ENCODE results near the gene ERVV-1.

DNA sequence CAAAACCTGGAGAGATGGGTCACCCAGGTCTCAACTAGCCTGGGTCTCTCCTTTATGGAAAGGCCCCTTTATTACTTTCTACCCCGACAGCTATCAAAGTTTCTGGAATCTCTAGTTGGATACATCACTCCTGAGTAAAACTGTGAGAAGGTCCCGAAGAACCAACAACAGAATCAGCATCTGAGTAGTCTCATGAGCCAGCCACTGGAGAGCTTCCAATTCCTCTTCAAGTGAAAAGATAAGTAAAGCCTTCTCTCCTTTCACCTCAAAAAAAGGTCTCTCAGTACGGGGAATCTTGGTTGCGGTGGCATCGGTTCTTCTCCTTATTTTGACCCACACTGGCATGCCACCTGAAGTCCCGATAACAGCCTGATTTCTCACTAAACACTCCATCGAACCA is at the start of gene ERVV-1:
- TF ChIP-seq, protein P1, sequence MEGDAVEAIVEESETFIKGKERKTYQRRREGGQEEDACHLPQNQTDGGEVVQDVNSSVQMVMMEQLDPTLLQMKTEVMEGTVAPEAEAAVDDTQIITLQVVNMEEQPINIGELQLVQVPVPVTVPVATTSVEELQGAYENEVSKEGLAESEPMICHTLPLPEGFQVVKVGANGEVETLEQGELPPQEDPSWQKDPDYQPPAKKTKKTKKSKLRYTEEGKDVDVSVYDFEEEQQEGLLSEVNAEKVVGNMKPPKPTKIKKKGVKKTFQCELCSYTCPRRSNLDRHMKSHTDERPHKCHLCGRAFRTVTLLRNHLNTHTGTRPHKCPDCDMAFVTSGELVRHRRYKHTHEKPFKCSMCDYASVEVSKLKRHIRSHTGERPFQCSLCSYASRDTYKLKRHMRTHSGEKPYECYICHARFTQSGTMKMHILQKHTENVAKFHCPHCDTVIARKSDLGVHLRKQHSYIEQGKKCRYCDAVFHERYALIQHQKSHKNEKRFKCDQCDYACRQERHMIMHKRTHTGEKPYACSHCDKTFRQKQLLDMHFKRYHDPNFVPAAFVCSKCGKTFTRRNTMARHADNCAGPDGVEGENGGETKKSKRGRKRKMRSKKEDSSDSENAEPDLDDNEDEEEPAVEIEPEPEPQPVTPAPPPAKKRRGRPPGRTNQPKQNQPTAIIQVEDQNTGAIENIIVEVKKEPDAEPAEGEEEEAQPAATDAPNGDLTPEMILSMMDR (IDR thresholded peaks at IDR 0.05) = no peak
- TF ChIP-seq POLR2A (IDR thresholded peaks at IDR 0.05) = no peak

All from heart left ventricle (tissue), 13 donors.